Hepatocyte (in vitro differentiated cells): Measurements from ENCODE around the gene DLG2. TPM values are rescaled to one million over a fixed set of nuclear protein-coding genes. Genes with fewer than 3 reads are reported as not detected.
"Not testable (repeated sequence)": the region's sequence is repeated elsewhere in the genome, so short reads cannot be mapped to it uniquely, and the experiment has no call there.

Experiments used
- DNase-seq: peaks from one replicate; pipeline ENCODE4 v3.0.0-alpha.2; 2016; ENCODE audit warnings: low spot score
- H2AFZ ChIP-seq: fragments of 200-600 bp; sonication (generic); 2 replicates; pipeline ENCODE4 v1.6.0; 2016; ENCODE audit warnings: antibody characterized with exemption, mild to moderate bottlenecking
- H3K27ac ChIP-seq: fragments of 200-600 bp; sonication (generic); 2 replicates; pipeline ENCODE4 v1.5.1; 2016; ENCODE audit warnings: mild to moderate bottlenecking
- H3K27me3 ChIP-seq: fragments of 200-600 bp; sonication (generic); 2 replicates; pipeline ENCODE4 v1.6.1; 2016
- H3K36me3 ChIP-seq: fragments of 200-600 bp; sonication (generic); replicated peaks from 2 replicates; pipeline ENCODE4 v1.5.1; 2016; ENCODE audit warnings: low read depth; ENCODE audit not compliant: insufficient read depth
- H3K4me1 ChIP-seq: fragments of 200-600 bp; sonication (generic); 2 replicates; pipeline ENCODE4 v1.5.1; 2016; ENCODE audit warnings: mild to moderate bottlenecking, moderate library complexity; ENCODE audit not compliant: insufficient read depth
- H3K4me2 ChIP-seq: fragments of 200-600 bp; sonication (generic); 2 replicates; pipeline ENCODE4 v1.6.0; 2016
- H3K4me3 ChIP-seq: fragments of 200-600 bp; sonication (generic); 2 replicates; pipeline ENCODE4 v1.5.1; 2016; ENCODE audit warnings: mild to moderate bottlenecking
- H3K79me2 ChIP-seq: fragments of 200-600 bp; sonication (generic); 2 replicates; pipeline ENCODE4 v1.6.0; 2017; ENCODE audit warnings: mild to moderate bottlenecking
- H3K9me2 ChIP-seq: fragments of 200-600 bp; sonication (generic); replicated peaks from 2 replicates; pipeline ENCODE4 v1.6.0; 2017; ENCODE audit warnings: mild to moderate bottlenecking; ENCODE audit not compliant: insufficient read depth
- H3K9me3 ChIP-seq: fragments of 200-600 bp; sonication (generic); 2 replicates; pipeline ENCODE4 v1.5.1; 2016; ENCODE audit warnings: low read depth, mild to moderate bottlenecking
- H4K20me1 ChIP-seq: fragments of 200-600 bp; sonication (generic); 2 replicates; pipeline ENCODE4 v1.6.0; 2016; ENCODE audit warnings: mild to moderate bottlenecking; ENCODE audit not compliant: insufficient read depth, poor library complexity, severe bottlenecking
- EZH2 ChIP-seq: fragments of 200-600 bp; sonication (generic); IDR thresholded peaks from 2 replicates; pipeline ENCODE4 v1.6.1; 2016; ENCODE audit warnings: antibody characterized with exemption, mild to moderate bottlenecking, borderline replicate concordance
- EZH2phosphoT487 ChIP-seq: fragments of 200-600 bp; sonication (generic); IDR thresholded peaks from one replicate; pipeline ENCODE4 v1.6.1; 2018; ENCODE audit warnings: antibody characterized with exemption, mild to moderate bottlenecking, low read depth, moderate library complexity; ENCODE audit not compliant: unreplicated experiment, severe bottlenecking
- WGBS: methylation state at CpG from one replicate; pipeline ENCODE4 v1.1.6; 2016; ENCODE audit warnings: low lambda C conversion rate; ENCODE audit errors: missing lambda C conversion rate; 5-methylcytosine and 5-hydroxymethylcytosine counted together
- polyA plus RNA-seq: library from polyadenylated mRNA; unstranded; fragments of >200 nt; fragmentation: Nextera tagmentation; extraction: Ambion mirVana; gene quantifications from 2 replicates; pipeline ENCODE4 v1.2.1, GENCODE V29; 2016
- total RNA-seq: library from RNA; depleted of rRNA; stranded (reverse); fragments of >200 nt; gene quantifications from 2 replicates; pipeline ENCODE4 v1.2.3, GENCODE V29; 2014
- TF ChIP-seq, protein P1 (sequence below): fragments of 200-600 bp; sonication (generic); IDR thresholded peaks from 2 replicates; pipeline ENCODE4 v1.5.1; 2016; ENCODE audit warnings: antibody characterized with exemption, mild to moderate bottlenecking; ENCODE audit not compliant: poor library complexity

DLG2 gene
- total and polyA plus RNA-seq, 2 experiments from 2014 or later, result 2.6 to 6.8 TPM

DNA sequence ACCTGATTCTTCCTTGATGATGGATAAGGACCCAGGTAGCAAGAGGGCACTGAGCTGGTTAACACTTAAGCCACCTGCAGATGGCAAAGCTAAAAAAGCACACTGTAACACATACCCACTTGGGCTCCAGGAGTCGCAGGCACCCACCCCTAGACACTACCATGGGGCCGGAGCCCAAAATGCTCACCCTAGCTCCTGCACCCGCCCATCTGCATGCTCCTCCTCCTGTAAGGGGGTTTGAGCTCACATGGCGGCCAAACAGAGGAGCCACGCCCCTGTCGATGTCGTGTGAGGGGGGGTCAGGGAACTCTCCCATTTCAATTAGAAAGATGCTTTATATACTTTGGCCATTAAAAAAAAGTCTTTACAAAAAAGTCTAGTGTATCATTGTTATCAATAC, 370.7 kb downstream of the DLG2 start:
- H3K9me3 ChIP-seq, result no peaks in the 10 kb centered on the region

DNA sequence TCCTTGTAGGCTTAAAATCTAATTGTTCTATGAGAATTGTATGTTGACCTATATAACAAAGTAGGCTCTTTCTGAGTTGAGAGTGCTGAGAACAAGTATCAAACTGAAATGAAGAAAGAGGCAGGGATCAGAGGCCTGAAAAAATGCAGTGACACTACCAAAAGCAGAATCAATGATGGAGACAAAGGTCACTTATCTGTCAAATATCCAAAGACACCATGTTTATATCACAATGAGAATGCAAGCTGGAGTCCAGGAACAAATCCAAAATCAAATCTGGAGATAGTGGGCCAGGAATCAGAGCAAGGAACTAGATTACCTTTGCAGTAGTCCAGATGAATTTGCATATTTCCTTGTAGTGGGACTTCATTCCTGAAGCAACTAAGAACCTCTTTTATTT, 377.7 kb downstream of the DLG2 start:
- Histone ChIP-seq H3K79me2 (no peaks in the 10 kb centered on the region), H3K27ac (no peak overlapping the region), H3K9me2 (no peaks in the 10 kb centered on the region), H3K4me1 (no peaks in the 10 kb centered on the region), H3K4me2 (no peak overlapping the region), H3K4me3 (no peak overlapping the region), H3K36me3 (no peaks in the 10 kb centered on the region), H2AFZ (no peak overlapping the region), H3K27me3 (no peaks in the 10 kb centered on the region), H4K20me1 (no peaks in the 10 kb centered on the region), H3K9me3 (no peaks in the 10 kb centered on the region)
- DNase-seq, result no peak
- TF ChIP-seq EZH2phosphoT487, result no peak
- no peak for TF ChIP-seq EZH2
- TF ChIP-seq, protein P1, sequence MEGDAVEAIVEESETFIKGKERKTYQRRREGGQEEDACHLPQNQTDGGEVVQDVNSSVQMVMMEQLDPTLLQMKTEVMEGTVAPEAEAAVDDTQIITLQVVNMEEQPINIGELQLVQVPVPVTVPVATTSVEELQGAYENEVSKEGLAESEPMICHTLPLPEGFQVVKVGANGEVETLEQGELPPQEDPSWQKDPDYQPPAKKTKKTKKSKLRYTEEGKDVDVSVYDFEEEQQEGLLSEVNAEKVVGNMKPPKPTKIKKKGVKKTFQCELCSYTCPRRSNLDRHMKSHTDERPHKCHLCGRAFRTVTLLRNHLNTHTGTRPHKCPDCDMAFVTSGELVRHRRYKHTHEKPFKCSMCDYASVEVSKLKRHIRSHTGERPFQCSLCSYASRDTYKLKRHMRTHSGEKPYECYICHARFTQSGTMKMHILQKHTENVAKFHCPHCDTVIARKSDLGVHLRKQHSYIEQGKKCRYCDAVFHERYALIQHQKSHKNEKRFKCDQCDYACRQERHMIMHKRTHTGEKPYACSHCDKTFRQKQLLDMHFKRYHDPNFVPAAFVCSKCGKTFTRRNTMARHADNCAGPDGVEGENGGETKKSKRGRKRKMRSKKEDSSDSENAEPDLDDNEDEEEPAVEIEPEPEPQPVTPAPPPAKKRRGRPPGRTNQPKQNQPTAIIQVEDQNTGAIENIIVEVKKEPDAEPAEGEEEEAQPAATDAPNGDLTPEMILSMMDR, result no peak

More for the DNA sequence above, 370.7 kb downstream of the DLG2 start:
- H3K36me3 ChIP-seq, result no peaks in the 10 kb centered on the region
- H3K9me2 ChIP-seq, result no peaks in the 10 kb centered on the region
- H4K20me1 ChIP-seq, result no peaks in the 10 kb centered on the region
- no peaks in the 10 kb centered on the region for H3K4me1 ChIP-seq
- H3K4me3 ChIP-seq, result no peak overlapping the region
- no peaks in the 10 kb centered on the region for H3K27me3 ChIP-seq
- no peak overlapping the region for H3K4me2 ChIP-seq
- 96% methylated on average over 7 of the region's 7 CpGs for WGBS
- TF ChIP-seq EZH2phosphoT487 (no peak), EZH2 (no peak)
- TF ChIP-seq, protein P1, result no peak
- H3K27ac ChIP-seq, result no peak overlapping the region
- no peak overlapping the region for H2AFZ ChIP-seq
- DNase-seq, result no peak
- no peaks in the 10 kb centered on the region for H3K79me2 ChIP-seq

DNA sequence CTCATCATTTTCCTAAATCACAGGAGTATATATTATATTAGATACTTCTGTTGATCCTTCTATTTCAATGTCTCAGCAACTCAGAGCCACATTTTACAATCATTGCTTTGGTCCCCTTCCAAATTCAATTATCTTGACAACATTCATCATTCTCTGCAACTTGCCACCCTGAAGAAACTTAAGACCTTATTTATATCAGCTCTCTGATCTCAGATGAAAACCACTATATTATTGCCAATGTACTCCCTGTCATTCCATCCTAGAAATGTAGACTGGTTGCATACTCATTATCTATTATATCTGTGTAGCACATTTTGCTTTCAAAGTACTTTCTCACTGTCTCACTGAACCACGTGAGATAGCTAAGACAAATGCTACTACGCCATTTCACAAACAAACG, 379.3 kb downstream of the DLG2 start:
- H3K4me1 ChIP-seq, result no peaks in the 10 kb centered on the region
- H3K9me3 ChIP-seq, result no peaks in the 10 kb centered on the region
- H3K4me2 ChIP-seq, result no peak overlapping the region
- DNase-seq, result no peak
- H3K9me2 ChIP-seq, result no peaks in the 10 kb centered on the region
- H3K79me2 ChIP-seq, result no peaks in the 10 kb centered on the region
- TF ChIP-seq EZH2phosphoT487 (no peak), EZH2 (no peak)
- TF ChIP-seq, protein P1, result no peak
- no peaks in the 10 kb centered on the region for H4K20me1 ChIP-seq
- H3K27me3 ChIP-seq, result no peaks in the 10 kb centered on the region
- no peak overlapping the region for H3K4me3 ChIP-seq
- 89% methylated on average over 3 of the region's 3 CpGs for WGBS
- no peak overlapping the region for H2AFZ ChIP-seq
- no peaks in the 10 kb centered on the region for H3K36me3 ChIP-seq
- no peak overlapping the region for H3K27ac ChIP-seq

- no peak for DNase-seq
- WGBS, result 92% methylated on average over 1 of the region's 1 CpG
These were observed 388.2 kb downstream of the DLG2 start for GRCh38 chr11:85238906-85239305.

DNA sequence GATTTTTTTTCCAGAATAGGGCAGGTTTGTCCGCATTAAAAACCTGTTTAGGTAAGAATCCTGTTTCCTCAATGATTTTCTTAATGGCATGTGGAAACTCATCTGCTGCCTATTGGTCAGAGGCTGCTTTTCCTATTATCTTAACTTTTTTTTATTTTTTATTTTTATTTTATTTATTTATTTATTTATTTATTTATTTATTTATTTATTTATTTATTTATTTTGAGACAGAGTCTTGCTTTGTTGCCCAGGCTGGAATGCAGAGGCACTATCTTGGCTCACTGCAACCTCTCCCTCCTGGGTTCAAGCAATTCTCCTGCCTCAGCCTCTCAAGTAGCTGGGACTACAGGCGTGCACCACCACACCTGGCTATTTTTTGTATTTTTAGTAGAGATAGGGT, 389.1 kb downstream of the DLG2 start:
- not testable (repeated sequence) for H3K9me2 ChIP-seq, H4K20me1 ChIP-seq, H3K4me2 ChIP-seq, H3K79me2 ChIP-seq, H3K27ac ChIP-seq, H3K9me3 ChIP-seq, H3K4me1 ChIP-seq, H3K36me3 ChIP-seq, H3K27me3 ChIP-seq, H3K4me3 ChIP-seq, H2AFZ ChIP-seq, DNase-seq
- WGBS, result 97% methylated on average over 2 of the region's 2 CpGs

More at GRCh38 chr11:85238906-85239305, 388.2 kb downstream of the DLG2 start:
- Histone ChIP-seq H3K4me2 (no peak overlapping the region), H3K79me2 (no peaks in the 10 kb centered on the region), H4K20me1 (no peaks in the 10 kb centered on the region), H3K9me2 (no peaks in the 10 kb centered on the region), H2AFZ (no peak overlapping the region), H3K4me3 (no peak overlapping the region), H3K27ac (no peak overlapping the region), H3K9me3 (no peaks in the 10 kb centered on the region), H3K4me1 (no peaks in the 10 kb centered on the region), H3K36me3 (no peaks in the 10 kb centered on the region), H3K27me3 (no peaks in the 10 kb centered on the region)
- TF ChIP-seq EZH2phosphoT487 (no peak), EZH2 (no peak)
- TF ChIP-seq, protein P1, result no peak
